Posterior vena cava (tissue), 2 donors: Measurements from ENCODE around the gene DNHD1. TPM values are rescaled to one million over a fixed set of nuclear protein-coding genes. Genes with fewer than 3 reads are reported as not detected.

Experiments
- DNase-seq: peaks from one replicate; pipeline ENCODE4 v3.0.0-alpha.2; 2020; ENCODE audit warnings: low spot score
- intact Hi-C, 2 donors: fragments of 100-400 bp; cut with DNase I; formaldehyde crosslinking; loops; one replicate each; pipeline versions ENCODE4 v1.14.1 to v1.14.2; 2022 to 2023
- total RNA-seq, 2 donors: library from RNA; stranded (reverse); fragmentation: NEBNext Ultra II Directional; extraction: Animal tissue kit (Norgen Biotek cat#: 25700); gene quantifications; one replicate each; pipeline ENCODE4 v1.2.1, GENCODE V29; 2021
- donor health status: DM: yes; HTN: yes; CAD: no.
- donor health status: DM: yes; HTN: yes; CAD: no.

Gene DNHD1
- total RNA-seq, 2 donors from 2014 or later = 9.3 to 10.3 TPM

GRCh38 chr11:6526411-6527135 lies 29.5 kb downstream of the DNHD1 start:
- DNase-seq = no peak
- intact Hi-C loops = no loop called here

- no peak for DNase-seq
- intact Hi-C loops = no loop called here
These were observed 32.2 kb downstream of the DNHD1 start for GRCh38 chr11:6529266-6529665.

GRCh38 chr11:6530848-6531247 lies 33.8 kb downstream of the DNHD1 start:
- no peak for DNase-seq
- intact Hi-C loops = loop anchor here (10.0 kb wide), 1 partner anchor 154 kb away; the partner anchor contains the start of gene MRPL17 (in 2 of the 2)

GRCh38 chr11:6531267-6531752 lies 34.2 kb downstream of the DNHD1 start:
- intact Hi-C loops = loop anchor here (10.0 kb wide), 1 partner anchor 153 kb away; the partner anchor contains the start of gene MRPL17 (in 2 of the 2)
- no peak for DNase-seq

- no peak for DNase-seq
- intact Hi-C loops = loop anchor here (5.0 to 10.0 kb wide), 2 partner anchors 34 to 146 kb away; partner anchors contain the start of gene MRPL17 (in 2 of the 2)
These were observed 41.4 kb downstream of the DNHD1 start for GRCh38 chr11:6538456-6538855.

GRCh38 chr11:6538945-6539344 lies 41.9 kb downstream of the DNHD1 start:
- no peak for DNase-seq
- intact Hi-C loops = loop anchor here (5.0 to 10.0 kb wide), 2 partner anchors 33 to 146 kb away; partner anchors contain the start of gene MRPL17 (in 2 of the 2)

- DNase-seq = no peak
- intact Hi-C loops = loop anchor here (5.0 to 10.0 kb wide), 2 partner anchors 32 to 145 kb away; partner anchors contain the start of gene MRPL17 (in 2 of the 2)
These were observed 42.7 kb downstream of the DNHD1 start for GRCh38 chr11:6539748-6540268.

GRCh38 chr11:6541356-6541755 lies 44.3 kb downstream of the DNHD1 start:
- intact Hi-C loops = no loop called here

GRCh38 chr11:6542727-6543126 lies 45.6 kb downstream of the DNHD1 start:
- intact Hi-C loops = no loop called here
- DNase-seq = no peak

More at GRCh38 chr11:6541356-6541755, 44.3 kb downstream of the DNHD1 start:
- DNase-seq = no peak

GRCh38 chr11:6544921-6545850 lies 48.1 kb downstream of the DNHD1 start:
- no peak for DNase-seq
- intact Hi-C loops = no loop called here

- no peak for DNase-seq
These were observed 49.0 kb downstream of the DNHD1 start for GRCh38 chr11:6545917-6546605.

GRCh38 chr11:6546735-6547134 lies 49.7 kb downstream of the DNHD1 start:
- no peak for DNase-seq
- intact Hi-C loops = no loop called here

More at GRCh38 chr11:6545917-6546605, 49.0 kb downstream of the DNHD1 start:
- intact Hi-C loops = no loop called here

- intact Hi-C loops = no loop called here
- no peak for DNase-seq
These were observed 50.1 kb downstream of the DNHD1 start for GRCh38 chr11:6547177-6547576.

- DNase-seq = no peak
- intact Hi-C loops = no loop called here
These were observed 51.0 kb downstream of the DNHD1 start for GRCh38 chr11:6548121-6548520.

- intact Hi-C loops = no loop called here
- DNase-seq = no peak
These were observed 51.6 kb downstream of the DNHD1 start for GRCh38 chr11:6548641-6549040.

- no peak for DNase-seq
- intact Hi-C loops = no loop called here
These were observed 56.6 kb downstream of the DNHD1 start for GRCh38 chr11:6553634-6554033.

- DNase-seq = no peak
- intact Hi-C loops = no loop called here
These were observed 58.0 kb downstream of the DNHD1 start for GRCh38 chr11:6554828-6555706.
